K562 (cell line): ENCODE data around the gene TBC1D5. TPM values are rescaled to one million over a fixed set of nuclear protein-coding genes. Genes with fewer than 3 reads are reported as not detected.

Experiments
- BCL6 ChIP-seq: fragments of 250-450 bp; sonication (Bioruptor Pico); IDR thresholded peaks from 2 replicates; pipeline ENCODE4 v1.4.0; 2020
- CEBPB ChIP-seq: fragments of 450-650 bp; IDR thresholded peaks from 2 replicates; pipeline ENCODE4 v1.6.1; 2016; ENCODE audit warnings: missing genetic modification characterization, missing compliant biosample characterization
- CEBPZ ChIP-seq: fragments of 150-350 bp; IDR thresholded peaks from 2 replicates; pipeline ENCODE4 v1.6.1; 2014; ENCODE audit warnings: low read depth, mild to moderate bottlenecking, low read length, borderline replicate concordance
- CHD2 ChIP-seq: IDR thresholded peaks from 2 replicates; pipeline ENCODE4 v1.6.1; 2011; ENCODE audit warnings: low read depth, low read length
- CREB3 ChIP-seq: fragments of 450-650 bp; conservative IDR thresholded peaks from 2 replicates; pipeline ENCODE4 v1.6.1; 2016; ENCODE audit warnings: missing genetic modification characterization, low read depth, mild to moderate bottlenecking, missing compliant biosample characterization, moderate library complexity
- EP400 ChIP-seq: fragments of 450-650 bp; IDR thresholded peaks from 2 replicates; pipeline ENCODE4 v1.6.1; 2017; ENCODE audit warnings: antibody characterized with exemption, mild to moderate bottlenecking, moderate library complexity
- FUS ChIP-seq: fragments of 200-400 bp; formaldehyde crosslinking; optimal IDR thresholded peaks from 2 replicates; pipeline ENCODE3; 2017; ENCODE audit warnings: low read depth, low read length
- GABPB1 ChIP-seq: sonication (generic); formaldehyde crosslinking; IDR thresholded peaks from 2 replicates; pipeline ENCODE4 v1.8.0; 2022; ENCODE audit warnings: mild to moderate bottlenecking, missing genetic modification reagents
- IFI16 ChIP-seq: fragments of 250-450 bp; sonication (Bioruptor Pico); IDR thresholded peaks from 2 replicates; pipeline ENCODE4 v2.1.2; 2022; ENCODE audit warnings: mild to moderate bottlenecking, inconsistent platforms
- LARP7 ChIP-seq: fragments of 450-650 bp; IDR thresholded peaks from 2 replicates; pipeline ENCODE4 v1.6.1; 2016
- MYC ChIP-seq, 2 experiments: fragments of 250-450 bp in 1 of 2; sonication (Bioruptor Pico) in 1 of 2; IDR thresholded peaks; 2 replicates each; pipeline versions ENCODE4 v1.5.1 to v1.6.1; 2012 to 2021; ENCODE audit warnings: low read depth in 2 of 2, borderline replicate concordance in 1 of 2, improper control_type of control experiment in 1 of 2, low read length in 1 of 2, mild to moderate bottlenecking in 1 of 2, moderate library complexity in 1 of 2
- NELFE ChIP-seq: IDR thresholded peaks from 2 replicates; pipeline ENCODE4 v1.6.1; 2011; ENCODE audit warnings: mild to moderate bottlenecking; ENCODE audit not compliant: insufficient read depth, insufficient read length
- NEUROD1 ChIP-seq: fragments of 150-350 bp; IDR thresholded peaks from 2 replicates; pipeline ENCODE4 v1.6.1; 2014; ENCODE audit warnings: borderline replicate concordance, low read length, low read depth; ENCODE audit not compliant: partially characterized antibody
- NFE2 ChIP-seq: IDR thresholded peaks from 2 replicates; pipeline ENCODE4 v1.6.1; 2014; ENCODE audit warnings: antibody characterized with exemption, low read depth
- NFE2L1 ChIP-seq: fragments of 450-650 bp; IDR thresholded peaks from 2 replicates; pipeline ENCODE4 v1.6.1; 2016; ENCODE audit warnings: missing genetic modification characterization, low read depth, mild to moderate bottlenecking, missing compliant biosample characterization, moderate library complexity, borderline replicate concordance
- PHB ChIP-seq: fragments of 250-450 bp; sonication (Bioruptor Pico); IDR thresholded peaks from 2 replicates; pipeline ENCODE4 v1.5.0; 2021
- POLR2AphosphoS2 ChIP-seq: IDR thresholded peaks from 2 replicates; pipeline ENCODE4 v1.6.1; 2012; ENCODE audit warnings: low read length, improper control_type of control experiment
- POU5F1 ChIP-seq: fragments of 150-350 bp; IDR thresholded peaks from 2 replicates; pipeline ENCODE4 v1.6.1; 2014; ENCODE audit warnings: borderline replicate concordance, low read length, low read depth, mild to moderate bottlenecking; ENCODE audit not compliant: partially characterized antibody
- RBBP5 ChIP-seq: fragments of 200-600 bp; sonication (generic); IDR thresholded peaks from 2 replicates; pipeline ENCODE4 v1.6.1; 2012; ENCODE audit warnings: borderline replicate concordance, mild to moderate bottlenecking, low read length, control low read depth, inconsistent platforms; ENCODE audit not compliant: insufficient read depth, poor library complexity, severe bottlenecking
- TAF1 ChIP-seq: IDR thresholded peaks from 2 replicates; pipeline ENCODE4 v1.6.1; 2011; ENCODE audit warnings: mild to moderate bottlenecking, low read length, moderate library complexity; ENCODE audit not compliant: insufficient read depth, control insufficient read depth, severe bottlenecking; ENCODE audit errors: extremely low read depth
- TSHZ1 ChIP-seq: fragments of 250-450 bp; sonication (Bioruptor Pico); IDR thresholded peaks from 2 replicates; pipeline ENCODE4 v1.4.0; 2020; ENCODE audit warnings: mild to moderate bottlenecking, moderate library complexity
- ZSCAN29 ChIP-seq: fragments of 450-650 bp; IDR thresholded peaks from 2 replicates; pipeline ENCODE4 v1.6.1; 2017
- polyA plus RNA-seq, 8 experiments: library from polyadenylated mRNA; depleted of rRNA in 4 of 8; stranded (reverse) in 5 of 8; unstranded in 3 of 8; fragments of >200 nt; fragmentation: Nextera tagmentation in 2 of 8; fragmentation: Illumina TruSeq in 1 of 8; extraction: Ambion mirVana in 2 of 8; extraction: Trizol in 1 of 8; gene quantifications; 2 replicates each; pipeline versions ENCODE4 v1.2.1 to v1.2.3, GENCODE V29; 2011 to 2014; ENCODE audit warnings: inconsistent platforms in 1 of 8, missing spikeins in 1 of 8
- total RNA-seq, 7 experiments: library from RNA; depleted of rRNA in 6 of 7; stranded (reverse); fragments of >200 nt in 6 of 7; fragmentation: Illumina TruSeq in 2 of 7; extraction: Trizol in 2 of 7; gene quantifications; 2 replicates each; pipeline versions ENCODE4 v1.2.1 to v1.2.3, GENCODE V29; 2011 to 2021; ENCODE audit warnings: low replicate concordance in 1 of 7

The TBC1D5 gene
- total and polyA plus RNA-seq, 9 of the 15 experiments (the other 6 are each of a cell fraction or from before 2014, with no cell fraction given) = 2.9 to 38.1 (median 25.6) TPM

- no peak for TF ChIP-seq CHD2
- no peak for TF ChIP-seq MYC (IDR thresholded peaks at IDR 0.05; ENCODE audit: low read depth, low read length)
- no peak for TF ChIP-seq MYC (CRISPR knock-in tag; IDR thresholded peaks at IDR 0.05; ENCODE audit: borderline replicate concordance, low read depth)
- TF ChIP-seq POLR2AphosphoS2 = no peak
- no peak for TF ChIP-seq TSHZ1 (CRISPR knock-in tag)
- no peak for TF ChIP-seq RBBP5
- peak; percentile 87 for TF ChIP-seq NFE2L1 (tag)
- TF ChIP-seq TAF1 = no peak
- TF ChIP-seq FUS = no peak
- no peak for TF ChIP-seq POU5F1
- no peak for TF ChIP-seq GABPB1
- no peak for TF ChIP-seq ZSCAN29
- TF ChIP-seq IFI16 (CRISPR knock-in tag) = no peak
- no peak for TF ChIP-seq CEBPZ
- TF ChIP-seq BCL6 (CRISPR knock-in tag) = no peak
- no peak for TF ChIP-seq NEUROD1
- TF ChIP-seq PHB (CRISPR knock-in tag) = no peak
- TF ChIP-seq EP400 = no peak
- no peak for TF ChIP-seq CREB3 (tag)
- peak; percentile 95 for TF ChIP-seq NFE2
- TF ChIP-seq LARP7 = no peak
- TF ChIP-seq NELFE = no peak
- no peak for TF ChIP-seq CEBPB (tag)
These were observed 558.4 kb downstream of the TBC1D5 start (continued) for GRCh38 chr3:17183951-17184550.
